22Rv1 (cell line): ENCODE data around the gene NEU1.

Source experiments
- ZFX ChIP-seq: fragments of 450-650 bp; IDR thresholded peaks from 2 replicates; pipeline ENCODE4 v1.6.1; 2017; ENCODE audit warnings: antibody characterized with exemption, borderline replicate concordance
- TF ChIP-seq, protein P1 (sequence below): fragments of 450-650 bp; IDR thresholded peaks from 2 replicates; pipeline ENCODE4 v1.5.1; 2017; ENCODE audit warnings: mild to moderate bottlenecking

DNA sequence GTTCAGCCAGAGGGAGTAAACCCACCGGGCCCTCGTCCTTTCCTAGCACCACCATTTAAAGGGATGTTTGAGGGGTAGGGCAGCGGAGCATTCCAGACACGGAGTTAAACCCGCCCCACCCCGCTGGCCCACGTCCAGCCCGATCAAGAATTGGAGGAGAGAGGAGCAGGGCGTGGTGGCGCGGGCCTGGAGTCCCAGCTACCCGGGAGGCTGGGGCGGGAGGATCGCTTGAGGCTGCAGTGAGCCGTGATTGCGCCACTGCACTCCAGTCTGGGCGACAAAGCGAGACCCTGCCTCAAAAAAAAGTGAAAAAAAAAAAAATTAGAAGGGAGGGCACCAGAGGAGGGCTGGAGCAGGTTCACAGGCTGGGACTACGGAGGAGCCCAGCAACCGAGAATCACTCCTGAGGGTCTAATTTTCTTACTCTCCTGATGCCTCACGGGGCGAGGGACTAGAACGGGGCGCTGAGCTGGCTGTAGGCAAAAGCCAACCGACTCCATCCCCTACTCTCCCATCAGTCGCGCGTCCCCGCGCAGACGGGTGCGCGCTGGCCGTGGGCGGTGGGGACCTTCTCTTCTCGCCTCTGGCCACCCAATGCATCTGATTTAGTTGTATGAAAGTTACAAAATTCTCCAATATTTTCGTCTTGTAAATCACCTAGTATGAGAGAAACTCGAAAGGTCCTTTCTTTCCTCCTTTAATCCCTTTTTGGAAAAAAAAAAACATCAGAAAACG, 41.2 kb downstream of the NEU1 start:
- TF ChIP-seq, protein P1, sequence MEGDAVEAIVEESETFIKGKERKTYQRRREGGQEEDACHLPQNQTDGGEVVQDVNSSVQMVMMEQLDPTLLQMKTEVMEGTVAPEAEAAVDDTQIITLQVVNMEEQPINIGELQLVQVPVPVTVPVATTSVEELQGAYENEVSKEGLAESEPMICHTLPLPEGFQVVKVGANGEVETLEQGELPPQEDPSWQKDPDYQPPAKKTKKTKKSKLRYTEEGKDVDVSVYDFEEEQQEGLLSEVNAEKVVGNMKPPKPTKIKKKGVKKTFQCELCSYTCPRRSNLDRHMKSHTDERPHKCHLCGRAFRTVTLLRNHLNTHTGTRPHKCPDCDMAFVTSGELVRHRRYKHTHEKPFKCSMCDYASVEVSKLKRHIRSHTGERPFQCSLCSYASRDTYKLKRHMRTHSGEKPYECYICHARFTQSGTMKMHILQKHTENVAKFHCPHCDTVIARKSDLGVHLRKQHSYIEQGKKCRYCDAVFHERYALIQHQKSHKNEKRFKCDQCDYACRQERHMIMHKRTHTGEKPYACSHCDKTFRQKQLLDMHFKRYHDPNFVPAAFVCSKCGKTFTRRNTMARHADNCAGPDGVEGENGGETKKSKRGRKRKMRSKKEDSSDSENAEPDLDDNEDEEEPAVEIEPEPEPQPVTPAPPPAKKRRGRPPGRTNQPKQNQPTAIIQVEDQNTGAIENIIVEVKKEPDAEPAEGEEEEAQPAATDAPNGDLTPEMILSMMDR, result no peak
- TF ChIP-seq ZFX, result no peak
